SK-N-SH (cell line): ENCODE results near the gene MAT2A.
"Not testable (repeated sequence)": the region's sequence is repeated elsewhere in the genome, so short reads cannot be mapped to it uniquely, and the experiment has no call there.

Experiments used
- CHD2 ChIP-seq: fragments of 150-350 bp; IDR thresholded peaks from 2 replicates; pipeline ENCODE4 v1.6.1; 2018; ENCODE audit warnings: low read length; ENCODE audit not compliant: partially characterized antibody
- CTCF ChIP-seq: fragments of 200-600 bp; sonication (generic); IDR thresholded peaks from 2 replicates; pipeline ENCODE4 v1.6.1; 2017; ENCODE audit warnings: antibody characterized with exemption, mild to moderate bottlenecking, moderate library complexity
- NFIC ChIP-seq: IDR thresholded peaks from 2 replicates; pipeline ENCODE4 v1.4.0; 2012; ENCODE audit warnings: borderline replicate concordance
- RAD21 ChIP-seq: IDR thresholded peaks from 2 replicates; pipeline ENCODE4 v1.6.1; 2012; ENCODE audit warnings: mild to moderate bottlenecking, low read length
- SIN3A ChIP-seq: IDR thresholded peaks from 2 replicates; pipeline ENCODE4 v1.6.1; 2012; ENCODE audit warnings: low read depth, mild to moderate bottlenecking, low read length, moderate library complexity, borderline replicate concordance
- USF2 ChIP-seq: fragments of 150-350 bp; IDR thresholded peaks from 2 replicates; pipeline ENCODE4 v1.6.1; 2017; ENCODE audit warnings: antibody characterized with exemption, low read length, low read depth, borderline replicate concordance

GRCh38 chr2:85544915-85545779 lies 6.2 kb downstream of the MAT2A start:
- not testable (repeated sequence) for TF ChIP-seq NFIC, USF2, SIN3A, CTCF, RAD21, CHD2
